ENCODE results near the gene RYR2. TPM values are rescaled to one million over a fixed set of nuclear protein-coding genes. Genes with fewer than 3 reads are reported as not detected.

Gene RYR2
- total RNA-seq, 4 donors from 2014 or later, result 0.13 to 2.5 (median 0.88) TPM

GRCh38 chr1:237730826-237731350, 688.9 kb downstream of the RYR2 start:
- Histone ChIP-seq H3K9me3 (no peaks in the 10 kb centered on the region), H3K4me3 (no peak overlapping the region), H3K4me1 (no peaks in the 10 kb centered on the region), H3K36me3 (no peaks in the 10 kb centered on the region), H3K27me3 (no peaks in the 10 kb centered on the region), H3K27ac (no peak overlapping the region)
- DNase-seq, result no peak
- TF ChIP-seq POLR2A (IDR thresholded peaks at IDR 0.05) (no peak), CTCF (IDR thresholded peaks at IDR 0.05) (no peak)

- Histone ChIP-seq H3K4me1 (no peaks in the 10 kb centered on the region), H3K27me3 (no peaks in the 10 kb centered on the region), H3K36me3 (no peaks in the 10 kb centered on the region), H3K9me3 (no peaks in the 10 kb centered on the region), H3K4me3 (no peak overlapping the region), H3K27ac (no peak overlapping the region)
- no peak for TF ChIP-seq CTCF (IDR thresholded peaks at IDR 0.05)
- TF ChIP-seq POLR2A (IDR thresholded peaks at IDR 0.05), result no peak
- no peak for DNase-seq
These were observed 690.7 kb downstream of the RYR2 start for GRCh38 chr1:237732657-237733056.

GRCh38 chr1:237736372-237737029, 694.5 kb downstream of the RYR2 start:
- Histone ChIP-seq H3K27ac (no peak overlapping the region), H3K27me3 (no peaks in the 10 kb centered on the region), H3K4me1 (no peaks in the 10 kb centered on the region), H3K4me3 (no peak overlapping the region), H3K36me3 (no peaks in the 10 kb centered on the region), H3K9me3 (no peaks in the 10 kb centered on the region)
- DNase-seq, result no peak
- TF ChIP-seq CTCF (IDR thresholded peaks at IDR 0.05), result peak in 3 of 6 experiments; percentile 59 to 74 (median 65)
- no peak for TF ChIP-seq POLR2A (IDR thresholded peaks at IDR 0.05)

- no peak overlapping the region for H3K27ac ChIP-seq
- H3K4me1 ChIP-seq, result no peaks in the 10 kb centered on the region
- no peaks in the 10 kb centered on the region for H3K9me3 ChIP-seq
- no peaks in the 10 kb centered on the region for H3K27me3 ChIP-seq
- no peak for DNase-seq
- TF ChIP-seq CTCF (IDR thresholded peaks at IDR 0.05) (no peak), POLR2A (IDR thresholded peaks at IDR 0.05) (no peak)
- no peaks in the 10 kb centered on the region for H3K36me3 ChIP-seq
- H3K4me3 ChIP-seq, result no peak overlapping the region
These were observed 695.5 kb downstream of the RYR2 start for GRCh38 chr1:237737448-237737847.

GRCh38 chr1:237737938-237738610, 696.1 kb downstream of the RYR2 start:
- TF ChIP-seq POLR2A (IDR thresholded peaks at IDR 0.05) (no peak), CTCF (IDR thresholded peaks at IDR 0.05) (no peak)
- H3K27me3 ChIP-seq, result no peaks in the 10 kb centered on the region

More at GRCh38 chr1:237737938-237738610, 696.1 kb downstream of the RYR2 start:
- no peak overlapping the region for H3K4me3 ChIP-seq
- no peaks in the 10 kb centered on the region for H3K4me1 ChIP-seq
- DNase-seq, result no peak
- no peak overlapping the region for H3K27ac ChIP-seq
- no peaks in the 10 kb centered on the region for H3K36me3 ChIP-seq
- no peaks in the 10 kb centered on the region for H3K9me3 ChIP-seq
